ENCODE results near the gene PIK3CB. TPM values are rescaled to one million over a fixed set of nuclear protein-coding genes. Genes with fewer than 3 reads are reported as not detected.
A peak's percentile ranks its signal among the peaks of the same experiment; 100 is the strongest.
"Not testable (repeated sequence)": the region's sequence is repeated elsewhere in the genome, so short reads cannot be mapped to it uniquely, and the experiment has no call there.

The PIK3CB gene
- total and polyA plus RNA-seq, 11 donors: 6.9 to 38.1 (median 29.4) TPM

- no peak overlapping the region for H3K4me3 ChIP-seq
- H3K36me3 ChIP-seq: no peaks in the 10 kb centered on the region
- DNase-seq (no peak), ATAC-seq (no peak)
- no peaks in the 10 kb centered on the region for H3K9me3 ChIP-seq
- 89 to 94% (median 91%) methylated on average over 4 of the region's 4 CpGs for WGBS, 4 donors
- H3K27ac ChIP-seq: no peak overlapping the region
- intact Hi-C loops (cut with DNase I): loop anchor here in 1 of 10 donors (5.0 kb wide), 1 partner anchor 49 kb away; no protein-coding TSS in a partner anchor
- TF ChIP-seq POLR2A (IDR thresholded peaks at IDR 0.05): no peak
- TF ChIP-seq CTCF (IDR thresholded peaks at IDR 0.05): no peak
- H3K4me1 ChIP-seq: peaks cover 0 to 25% (median 5%) of the 10 kb centered on the region in 12 donors
- no peaks in the 10 kb centered on the region for H3K27me3 ChIP-seq
Measured at GRCh38 chr3:138848696-138849095, 14.0 kb upstream of the PIK3CB start.

GRCh38 chr3:138846824-138847223 is 12.1 kb upstream of the PIK3CB start:
- not testable (repeated sequence) for ATAC-seq, H3K27me3 ChIP-seq, H3K4me3 ChIP-seq, H3K9me3 ChIP-seq, DNase-seq, H3K36me3 ChIP-seq, H3K27ac ChIP-seq
- H3K4me1 ChIP-seq: peaks cover 0 to 21% (median 5%) of the 10 kb centered on the region in 12 donors
- intact Hi-C loops (cut with DNase I): loop anchor here in 1 of 10 donors (5.0 kb wide), 1 partner anchor 50 kb away; no protein-coding TSS in a partner anchor
- WGBS, 4 donors: 89 to 100% (median 91%) methylated on average over 1 of the region's 1 CpG

DNA sequence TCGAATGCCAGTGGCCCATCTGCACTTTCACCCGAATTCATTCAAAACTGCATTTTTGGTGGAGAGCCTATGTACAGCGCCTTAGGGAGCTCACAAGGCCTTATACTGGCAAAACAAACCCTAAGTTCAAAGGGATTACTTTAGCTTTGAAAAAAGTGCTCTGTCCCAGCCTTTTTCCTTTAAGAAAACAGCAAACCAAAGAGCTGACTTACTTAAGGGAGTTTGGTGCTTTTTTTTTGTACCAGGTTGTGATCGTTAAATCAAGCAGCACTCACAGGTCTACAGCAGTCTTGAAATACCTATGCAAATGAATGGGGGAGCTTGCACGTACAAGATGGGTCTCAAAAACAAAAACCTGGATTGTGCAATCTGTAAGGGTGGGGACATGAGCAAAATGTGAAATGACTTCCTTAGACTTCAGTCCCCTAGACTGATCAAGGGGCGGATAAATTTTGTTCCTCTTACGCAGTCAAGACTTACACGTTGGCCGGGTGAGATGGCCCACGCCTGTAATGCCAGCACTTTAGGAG is 11.6 kb upstream of the PIK3CB start:
- 79 to 88% (median 82%) methylated on average over 10 of the region's 10 CpGs for WGBS, 4 donors
- Histone ChIP-seq H3K4me3 (no peak overlapping the region), H3K9me3 (no peaks in the 10 kb centered on the region), H3K27me3 (no peaks in the 10 kb centered on the region), H3K4me1 (peaks cover 0 to 21% (median 5%) of the 10 kb centered on the region in 12 donors), H3K27ac (peak overlapping the region in 1 of 12 donors; percentile 59), H3K36me3 (no peaks in the 10 kb centered on the region)
- ATAC-seq (no peak), DNase-seq (no peak)
- intact Hi-C loops (cut with DNase I): loop anchor here in 1 of 10 donors (5.0 kb wide), 1 partner anchor 51 kb away; no protein-coding TSS in a partner anchor
- TF ChIP-seq POLR2A (IDR thresholded peaks at IDR 0.05): no peak
- TF ChIP-seq CTCF (IDR thresholded peaks at IDR 0.05): no peak

DNA sequence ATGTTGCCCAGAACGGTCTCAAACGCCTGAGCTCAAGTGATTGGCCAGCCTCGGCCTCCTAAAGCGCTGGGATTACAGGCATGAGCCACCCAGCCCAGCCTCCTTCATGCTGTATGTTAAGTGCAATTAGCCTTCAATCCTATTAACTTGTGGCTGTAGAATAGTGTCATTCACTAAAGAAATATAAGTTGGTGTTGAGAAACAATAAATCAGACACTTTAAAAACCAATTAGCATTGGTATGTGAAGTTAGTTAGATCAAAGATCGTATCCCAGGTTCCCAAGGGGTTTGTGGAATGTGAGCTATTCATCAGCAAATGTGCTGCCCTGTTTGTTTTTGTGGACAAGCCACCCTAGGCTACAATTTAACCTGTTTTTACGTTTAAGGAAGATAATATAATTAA is 11.0 kb upstream of the PIK3CB start:
- H3K9me3 ChIP-seq: no peaks in the 10 kb centered on the region
- H3K36me3 ChIP-seq: no peaks in the 10 kb centered on the region
- DNase-seq: no peak
- no peak for TF ChIP-seq CTCF (IDR thresholded peaks at IDR 0.05)
- no peak for TF ChIP-seq POLR2A (IDR thresholded peaks at IDR 0.05)
- no peaks in the 10 kb centered on the region for H3K27me3 ChIP-seq
- H3K4me3 ChIP-seq: no peak overlapping the region
- ATAC-seq: no peak
- intact Hi-C loops (cut with DNase I): loop anchor here in 1 of 10 donors (5.0 kb wide), 1 partner anchor 52 kb away; no protein-coding TSS in a partner anchor
- 58 to 74% (median 67%) methylated on average over 6 of the region's 6 CpGs for WGBS, 4 donors
- peak overlapping the region in 5 of 12 donors; percentile 45 to 65 (median 58) for H3K27ac ChIP-seq
- peaks cover 0 to 21% (median 5%) of the 10 kb centered on the region in 12 donors for H3K4me1 ChIP-seq

All from heart left ventricle (tissue), 16 donors.